IPS DF 6.9 (cell line): ENCODE measurements around the gene SMLR1.

Experiments used
- DNase-seq: peaks from one replicate; pipeline ENCODE4 v3.0.0-alpha.2; 2013; ENCODE audit warnings: low read depth, low spot score
- H3K27ac ChIP-seq: one replicate; pipeline ENCODE4 v1.5.1; 2013; ENCODE audit warnings: low read length, control low read depth
- H3K27me3 ChIP-seq: 2 replicates; pipeline ENCODE4 v1.6.1; 2013; ENCODE audit warnings: mild to moderate bottlenecking, low read length; ENCODE audit not compliant: control insufficient read depth, insufficient read depth
- H3K36me3 ChIP-seq: 2 replicates; pipeline ENCODE4 v1.6.1; 2013; ENCODE audit warnings: low read length; ENCODE audit not compliant: control insufficient read depth, insufficient read depth
- H3K4me1 ChIP-seq: 2 replicates; pipeline ENCODE4 v1.6.1; 2013; ENCODE audit warnings: low read length; ENCODE audit not compliant: control insufficient read depth, insufficient read depth
- H3K4me3 ChIP-seq: 2 replicates; pipeline ENCODE4 v1.5.1; 2013; ENCODE audit warnings: mild to moderate bottlenecking, low read length
- H3K9me3 ChIP-seq: 2 replicates; pipeline ENCODE4 v1.6.1; 2013; ENCODE audit warnings: low read length, inconsistent platforms; ENCODE audit not compliant: control insufficient read depth, insufficient read depth
- WGBS: extraction: QIAGEN DNeasy Blood & Tissue Kit; methylation state at CpG from one replicate; pipeline ENCODE4 v1.1.7; 2013; ENCODE audit warnings: mixed read lengths, missing lambda C conversion rate; ENCODE audit not compliant: insufficient read length, insufficient coverage; 5-methylcytosine and 5-hydroxymethylcytosine counted together

The SMLR1 gene

GRCh38 chr6:130869681-130870080, 42.5 kb downstream of the SMLR1 start:
- Histone ChIP-seq H3K4me1 (no peaks in the 10 kb centered on the region; the same call in 1 of the 2 replicates), H3K27ac (no peak overlapping the region), H3K27me3 (no peaks in the 10 kb centered on the region), H3K36me3 (0 out of 2 replicates have a peak, but pooled peaks cover 4% of the 10 kb centered on the region), H3K9me3 (no peaks in the 10 kb centered on the region), H3K4me3 (no peak overlapping the region)
- no CpG with 5 or more reads among the region's 10 CpGs for WGBS
- DNase-seq = no peak

GRCh38 chr6:130870179-130870880, 43.1 kb downstream of the SMLR1 start:
- H3K36me3 ChIP-seq = 0 out of 2 replicates have a peak, but pooled peaks cover 4% of the 10 kb centered on the region
- no CpG with 5 or more reads among the region's 9 CpGs for WGBS
- no peaks in the 10 kb centered on the region for H3K27me3 ChIP-seq
- H3K9me3 ChIP-seq = no peaks in the 10 kb centered on the region
- H3K4me3 ChIP-seq = no peak overlapping the region
- no peak for DNase-seq
- no peaks in the 10 kb centered on the region; the same call in 1 of the 2 replicates for H3K4me1 ChIP-seq
- H3K27ac ChIP-seq = no peak overlapping the region

GRCh38 chr6:130872250-130873095, 45.3 kb downstream of the SMLR1 start:
- WGBS = no CpG with 5 or more reads among the region's 8 CpGs
- peak; percentile 47 for DNase-seq
- no peaks in the 10 kb centered on the region for H3K27me3 ChIP-seq

GRCh38 chr6:130873746-130874145, 46.5 kb downstream of the SMLR1 start:
- WGBS = no CpG with 5 or more reads among the region's 5 CpGs

More at GRCh38 chr6:130872250-130873095, 45.3 kb downstream of the SMLR1 start:
- H3K4me3 ChIP-seq = no peak overlapping the region
- H3K27ac ChIP-seq = no peak overlapping the region
- H3K4me1 ChIP-seq = no peaks in the 10 kb centered on the region; the same call in 1 of the 2 replicates
- H3K36me3 ChIP-seq = 0 out of 2 replicates have a peak, but pooled peaks cover 4% of the 10 kb centered on the region
- H3K9me3 ChIP-seq = no peaks in the 10 kb centered on the region

GRCh38 chr6:130879826-130880225, 52.6 kb downstream of the SMLR1 start:
- no CpG with 5 or more reads among the region's 6 CpGs for WGBS
- no peaks in the 10 kb centered on the region; the same call in 1 of the 2 replicates for H3K27me3 ChIP-seq
- no peak overlapping the region for H3K27ac ChIP-seq
- H3K9me3 ChIP-seq = no peaks in the 10 kb centered on the region
- no peak for DNase-seq
- H3K4me1 ChIP-seq = no peaks in the 10 kb centered on the region
- H3K36me3 ChIP-seq = no peaks in the 10 kb centered on the region
- H3K4me3 ChIP-seq = no peak overlapping the region

More at GRCh38 chr6:130873746-130874145, 46.5 kb downstream of the SMLR1 start:
- no peaks in the 10 kb centered on the region; the same call in 1 of the 2 replicates for H3K4me1 ChIP-seq
- no peak for DNase-seq
- H3K4me3 ChIP-seq = no peak overlapping the region
- H3K36me3 ChIP-seq = 0 out of 2 replicates have a peak, but pooled peaks cover 4% of the 10 kb centered on the region
- no peak overlapping the region for H3K27ac ChIP-seq
- no peaks in the 10 kb centered on the region for H3K9me3 ChIP-seq
- no peaks in the 10 kb centered on the region for H3K27me3 ChIP-seq

- no CpG with 5 or more reads among the region's 4 CpGs for WGBS
- no peak for DNase-seq
- Histone ChIP-seq H3K9me3 (no peaks in the 10 kb centered on the region), H3K4me1 (no peaks in the 10 kb centered on the region), H3K27me3 (no peaks in the 10 kb centered on the region; the same call in 1 of the 2 replicates), H3K36me3 (no peaks in the 10 kb centered on the region; the same call in 1 of the 2 replicates), H3K27ac (no peak overlapping the region), H3K4me3 (no peak overlapping the region)
These were observed 55.2 kb downstream of the SMLR1 start for GRCh38 chr6:130882370-130882769.

GRCh38 chr6:130885392-130886192, 58.4 kb downstream of the SMLR1 start:
- no CpG with 5 or more reads among the region's 4 CpGs for WGBS
- H3K4me1 ChIP-seq = no peaks in the 10 kb centered on the region
- no peaks in the 10 kb centered on the region; the same call in 1 of the 2 replicates for H3K36me3 ChIP-seq
- DNase-seq = peak; percentile 66
- H3K9me3 ChIP-seq = no peaks in the 10 kb centered on the region
- H3K27ac ChIP-seq = no peak overlapping the region
- H3K4me3 ChIP-seq = no peak overlapping the region
- H3K27me3 ChIP-seq = no peaks in the 10 kb centered on the region
